DMS153 treated with DMSO at 0.1 percent for 48 hours (cell line): ENCODE data around the gene ROR1.
"Not testable (repeated sequence)": the region's sequence is repeated elsewhere in the genome, so short reads cannot be mapped to it uniquely, and the experiment has no call there.

ENCODE experiments used
- DNase-seq: peaks from one replicate; lab custom pipeline; 2025; ENCODE audit not compliant: unreplicated experiment; lab: John Stamatoyannopoulos, UW

Gene ROR1

DNA sequence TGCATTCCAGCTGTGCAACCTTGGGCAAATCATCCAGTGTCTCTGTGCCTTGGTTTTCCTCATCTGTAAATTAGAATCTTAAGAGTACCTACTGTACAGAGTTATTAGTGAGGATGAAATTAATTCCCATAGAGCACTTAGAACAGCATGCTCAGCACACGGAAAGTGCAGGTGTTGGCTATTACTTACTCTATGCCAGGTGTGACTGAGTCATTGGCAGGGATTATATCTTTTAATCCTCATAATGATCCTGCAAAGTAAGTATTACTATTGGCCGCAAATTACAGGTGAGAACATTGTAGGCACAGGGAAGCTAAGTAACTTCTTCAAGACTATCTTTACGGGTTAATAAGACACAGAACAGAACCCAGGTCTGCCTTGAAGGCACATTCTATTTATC lies 423.3 kb downstream of the ROR1 start:
- DNase-seq, result no peak

- no peak for DNase-seq
These were observed 425.3 kb downstream of the ROR1 start for GRCh38 chr1:64199154-64199553.

GRCh38 chr1:64200064-64200463 lies 426.2 kb downstream of the ROR1 start:
- no peak for DNase-seq

- no peak for DNase-seq
These were observed 429.6 kb downstream of the ROR1 start, which contains the start of gene UBE2U for GRCh38 chr1:64203420-64203819. Gene UBE2U (plus strand): TSS chr1:64203623. CDS start chr1:64204051, 428 bp downstream.

- DNase-seq, result no peak
These were observed 435.4 kb downstream of the ROR1 start for GRCh38 chr1:64209221-64209620.

- DNase-seq, result no peak
These were observed 438.2 kb downstream of the ROR1 start for GRCh38 chr1:64212031-64212430.

DNA sequence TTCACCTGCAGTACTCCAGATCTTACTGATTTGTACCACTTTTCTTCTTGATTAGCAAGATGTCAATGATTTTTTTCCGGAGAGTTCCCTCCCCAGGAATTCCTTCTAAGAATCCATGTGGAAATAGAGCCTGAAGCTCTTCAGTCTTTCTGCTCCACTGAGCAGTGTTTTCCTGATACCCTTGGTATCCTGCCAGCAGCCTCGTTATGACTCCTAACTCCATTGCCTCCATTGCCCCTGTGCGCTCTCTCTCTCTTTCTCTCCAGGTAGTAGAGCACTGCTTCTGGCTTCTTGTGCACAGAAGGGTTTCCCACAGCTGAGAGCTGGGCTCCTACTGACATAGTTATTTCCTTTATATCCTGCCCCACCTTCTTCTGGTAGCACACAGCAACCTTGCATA lies 441.8 kb downstream of the ROR1 start:
- no peak for DNase-seq

GRCh38 chr1:64220241-64220640 lies 446.4 kb downstream of the ROR1 start:
- no peak for DNase-seq

DNA sequence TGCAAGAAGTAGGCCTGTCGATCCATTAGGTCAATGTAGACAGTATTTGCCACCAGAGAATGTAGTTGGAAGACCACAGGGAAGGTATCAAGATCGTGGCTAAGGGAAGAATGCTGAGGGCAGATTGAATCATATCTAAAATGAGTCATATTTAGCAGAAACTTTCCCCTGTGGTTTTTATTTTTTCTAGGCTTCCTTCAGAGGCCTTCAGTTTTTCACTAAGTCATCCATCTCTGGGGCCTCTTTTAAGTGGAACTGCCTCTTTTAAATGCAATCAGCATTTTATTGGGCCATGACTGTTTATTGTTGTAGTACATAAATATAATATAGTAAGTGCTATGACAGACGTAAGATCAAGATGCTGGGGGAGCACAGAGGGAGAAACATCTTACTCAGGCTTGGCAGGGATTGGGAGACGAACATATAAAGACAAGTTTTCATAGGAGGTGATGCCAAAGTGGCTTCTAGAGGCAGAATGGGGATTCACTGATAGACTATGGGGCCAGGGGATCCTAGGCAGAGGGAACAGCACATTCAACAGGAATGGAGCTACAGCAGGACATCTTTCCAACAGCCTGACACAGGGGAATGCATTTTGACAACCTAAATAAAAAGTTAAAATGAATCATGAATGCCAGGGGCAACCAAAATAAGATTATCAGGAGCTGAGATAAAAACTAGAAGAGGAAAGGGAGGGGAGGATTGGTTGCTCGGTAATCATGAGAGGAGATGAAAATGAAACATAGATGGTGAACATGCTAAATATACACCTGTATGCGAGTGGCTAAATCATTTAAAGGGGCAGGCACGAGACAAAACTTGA lies 449.7 kb downstream of the ROR1 start:
- DNase-seq, result no peak

DNA sequence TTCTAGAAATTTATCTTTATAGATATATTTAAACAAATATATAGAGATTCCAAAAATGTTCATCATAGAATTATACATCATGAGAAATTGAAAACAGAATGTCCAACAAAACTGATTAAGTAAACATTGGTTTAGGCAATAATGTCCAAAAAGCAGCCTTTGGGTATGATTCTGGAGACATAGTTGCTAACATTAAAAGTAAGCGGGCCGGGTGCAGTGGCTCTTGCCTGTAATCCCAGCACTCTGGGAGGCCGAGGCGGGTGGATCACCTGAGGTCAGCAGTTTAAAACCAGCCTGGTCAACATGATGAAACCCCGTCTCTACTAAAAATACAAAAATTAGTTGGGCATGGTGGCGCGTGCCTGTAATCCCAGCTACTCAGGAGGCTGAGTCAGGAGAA lies 450.4 kb downstream of the ROR1 start:
- DNase-seq, result not testable (repeated sequence)

GRCh38 chr1:64228167-64228957 lies 454.5 kb downstream of the ROR1 start:
- DNase-seq, result no peak

DNA sequence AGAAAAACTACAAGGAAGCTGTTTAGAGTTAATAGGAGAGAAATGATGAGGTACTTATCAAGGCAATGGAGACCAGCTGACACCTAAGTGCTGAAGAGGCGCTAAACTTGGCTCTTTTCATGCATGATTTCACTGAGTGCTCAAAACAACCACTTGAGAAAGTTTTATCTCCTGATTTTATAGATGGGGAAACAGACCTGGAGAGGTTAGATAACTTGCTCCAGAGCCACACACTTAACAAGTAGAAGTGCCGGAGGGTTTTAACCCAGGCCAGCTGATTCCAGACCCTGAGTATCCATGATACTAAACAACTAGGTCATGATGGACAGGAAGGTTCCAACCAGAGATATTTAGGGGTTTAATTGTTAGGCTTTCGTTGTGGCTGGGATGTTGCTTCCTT lies 455.5 kb downstream of the ROR1 start:
- no peak for DNase-seq
